ENCODE measurements around the gene LGALS9. TPM values are rescaled to one million over a fixed set of nuclear protein-coding genes. Genes with fewer than 3 reads are reported as not detected.
"Not testable (repeated sequence)": the region's sequence is repeated elsewhere in the genome, so short reads cannot be mapped to it uniquely, and the experiment has no call there.

LGALS9 gene
- total and polyA plus RNA-seq, 2 donors (not counting 1 experiment from before 2014, with no cell fraction given), result 65.9 to 197 TPM

- peaks cover 6% of the 10 kb centered on the region for H3K4me1 Mint-ChIP-seq
- H2AFZ ChIP-seq (ENCODE audit: insufficient read depth, low read depth, low read length, poor library complexity, severe bottlenecking), result peak overlapping the region; percentile 61
These were observed 23.9 kb downstream of the LGALS9 start for GRCh38 chr17:27654654-27655524.

GRCh38 chr17:27655525-27656111, 24.6 kb downstream of the LGALS9 start:
- H3K79me2 ChIP-seq (ENCODE audit: control insufficient read depth, insufficient read depth, low read length); H3K4me3 ChIP-seq (ENCODE audit: control extremely low read depth in 1 of 5, extremely low read depth in 1 of 5, insufficient read depth in 1 of 5, low read depth in 2 of 5, low read length in 4 of 5); H3K9me3 Mint-ChIP-seq (ENCODE audit: insufficient read depth); H3K4me2 ChIP-seq (replicated peaks; ENCODE audit: low read depth, low read length, poor library complexity, severe bottlenecking); H3K4me1 Mint-ChIP-seq; H3K9me3 ChIP-seq (ENCODE audit: control extremely low read depth in 1 of 3, control insufficient read depth in 2 of 3, insufficient read depth in 1 of 3, low read length in 2 of 3); H4K20me1 ChIP-seq (ENCODE audit: control insufficient read depth, insufficient read depth, low read length, poor library complexity, severe bottlenecking); H3K27me3 Mint-ChIP-seq; H3K4me1 ChIP-seq (ENCODE audit: control insufficient read depth in 2 of 2, insufficient read depth in 2 of 2, low read length in 2 of 2); H2AFZ ChIP-seq (ENCODE audit: insufficient read depth, low read depth, low read length, poor library complexity, severe bottlenecking); ATAC-seq (ENCODE audit: low read depth); POLR2A ChIA-PET; H3K27ac ChIP-seq (ENCODE audit: low read length in 2 of 2); DNase-seq; H3K27ac Mint-ChIP-seq; H3K4me3 Mint-ChIP-seq; H3K9ac ChIP-seq (ENCODE audit: low read length); H3K36me3 ChIP-seq (replicated peaks in 1 of 2; ENCODE audit: control extremely low read depth in 1 of 2, control insufficient read depth in 1 of 2, extremely low read depth in 1 of 2, insufficient read depth in 2 of 2, low read length in 1 of 2); H3K27me3 ChIP-seq (replicated peaks in 1 of 4; ENCODE audit: control extremely low read depth in 1 of 4, control insufficient read depth in 3 of 4, insufficient read depth in 4 of 4, low read length in 3 of 4): not testable (repeated sequence)
- CTCF ChIA-PET, result interaction anchor here (0.9 to 14.5 kb wide), 10 partner anchors 10 to 225 kb away, joined by 3 to 395 read pairs (median 5); no protein-coding TSS in a partner anchor
- WGBS (ENCODE audit: insufficient coverage), result 92% methylated on average over 13 of the region's 16 CpGs
- intact Hi-C loops (cut with micrococcal nuclease), result loop anchor here (2.0 kb wide), 1 partner anchor 101 kb away; no protein-coding TSS in a partner anchor

More at GRCh38 chr17:27654654-27655524, 23.9 kb downstream of the LGALS9 start:
- ChIA-PET CTCF (interaction anchor here (0.7 to 14.5 kb wide), 20 partner anchors 10 to 448 kb away, joined by 3 to 395 read pairs (median 4); partner anchors contain the start of gene LYRM9), POLR2A (interaction anchor here (0.5 kb wide), 1 partner anchor 55 kb away, joined by 6 read pairs; no protein-coding TSS in a partner anchor)
- H3K79me2 ChIP-seq (ENCODE audit: control insufficient read depth, insufficient read depth, low read length), result no peaks in the 10 kb centered on the region
- no peaks in the 10 kb centered on the region for H3K9me3 Mint-ChIP-seq (ENCODE audit: insufficient read depth)
- H3K4me3 Mint-ChIP-seq, result no peak overlapping the region
- intact Hi-C loops (cut with micrococcal nuclease), result loop anchor here (2.0 to 5.0 kb wide), 3 partner anchors 102 to 303 kb away; partner anchors contain the start of gene KSR1
- no peak for TF ChIP-seq EZH2 (IDR thresholded peaks at IDR 0.05; ENCODE audit: borderline replicate concordance, insufficient read depth, low read depth, low read length, poor library complexity, severe bottlenecking)
- peak; percentile 96 for TF ChIP-seq CTCF (IDR thresholded peaks at IDR 0.05)
- H3K9me3 ChIP-seq (ENCODE audit: control extremely low read depth in 1 of 3, control insufficient read depth in 2 of 3, insufficient read depth in 1 of 3, low read length in 2 of 3), result no peaks in the 10 kb centered on the region
- DNase-seq, result peak; percentile 79
- no peaks in the 10 kb centered on the region for H4K20me1 ChIP-seq (ENCODE audit: control insufficient read depth, insufficient read depth, low read length, poor library complexity, severe bottlenecking)
- H3K27me3 ChIP-seq (replicated peaks in 1 of 4; ENCODE audit: control extremely low read depth in 1 of 4, control insufficient read depth in 3 of 4, insufficient read depth in 4 of 4, low read length in 3 of 4), result no peaks in the 10 kb centered on the region
- H3K4me3 ChIP-seq (ENCODE audit: control extremely low read depth in 1 of 5, extremely low read depth in 1 of 5, insufficient read depth in 1 of 5, low read depth in 2 of 5, low read length in 4 of 5), result no peak overlapping the region
- 38% methylated on average over 26 of the region's 34 CpGs for WGBS (ENCODE audit: insufficient coverage)
- no peaks in the 10 kb centered on the region for H3K27me3 Mint-ChIP-seq
- peak overlapping the region; percentile 40 for H3K4me2 ChIP-seq (replicated peaks; ENCODE audit: low read depth, low read length, poor library complexity, severe bottlenecking)
- no peak overlapping the region for H3K27ac Mint-ChIP-seq
- no peak overlapping the region for H3K27ac ChIP-seq (ENCODE audit: low read length in 2 of 2)
- H3K36me3 ChIP-seq (replicated peaks in 1 of 2; ENCODE audit: control extremely low read depth in 1 of 2, control insufficient read depth in 1 of 2, extremely low read depth in 1 of 2, insufficient read depth in 2 of 2, low read length in 1 of 2), result no peaks in the 10 kb centered on the region
- H3K9ac ChIP-seq (ENCODE audit: low read length), result no peak overlapping the region
- peak; percentile 88 for ATAC-seq (ENCODE audit: low read depth)
- peaks cover 3 to 5% of the 10 kb centered on the region in 2 donors for H3K4me1 ChIP-seq (ENCODE audit: control insufficient read depth in 2 of 2, insufficient read depth in 2 of 2, low read length in 2 of 2)

- POLR2A ChIA-PET; H3K27me3 ChIP-seq (replicated peaks in 1 of 4; ENCODE audit: control extremely low read depth in 1 of 4, control insufficient read depth in 3 of 4, insufficient read depth in 4 of 4, low read length in 3 of 4); ATAC-seq (ENCODE audit: low read depth); H3K27ac Mint-ChIP-seq; H3K9me3 Mint-ChIP-seq (ENCODE audit: insufficient read depth); H3K9me3 ChIP-seq (ENCODE audit: control extremely low read depth in 1 of 3, control insufficient read depth in 2 of 3, insufficient read depth in 1 of 3, low read length in 2 of 3); H3K4me1 Mint-ChIP-seq; H3K4me3 ChIP-seq (ENCODE audit: control extremely low read depth in 1 of 5, extremely low read depth in 1 of 5, insufficient read depth in 1 of 5, low read depth in 2 of 5, low read length in 4 of 5); H3K9ac ChIP-seq (ENCODE audit: low read length); DNase-seq; H2AFZ ChIP-seq (ENCODE audit: insufficient read depth, low read depth, low read length, poor library complexity, severe bottlenecking); H3K27ac ChIP-seq (ENCODE audit: low read length in 2 of 2); H3K4me3 Mint-ChIP-seq; H3K4me1 ChIP-seq (ENCODE audit: control insufficient read depth in 2 of 2, insufficient read depth in 2 of 2, low read length in 2 of 2); H4K20me1 ChIP-seq (ENCODE audit: control insufficient read depth, insufficient read depth, low read length, poor library complexity, severe bottlenecking); H3K27me3 Mint-ChIP-seq; H3K36me3 ChIP-seq (replicated peaks in 1 of 2; ENCODE audit: control extremely low read depth in 1 of 2, control insufficient read depth in 1 of 2, extremely low read depth in 1 of 2, insufficient read depth in 2 of 2, low read length in 1 of 2); intact Hi-C loops (cut with micrococcal nuclease); H3K79me2 ChIP-seq (ENCODE audit: control insufficient read depth, insufficient read depth, low read length); H3K4me2 ChIP-seq (replicated peaks; ENCODE audit: low read depth, low read length, poor library complexity, severe bottlenecking): not testable (repeated sequence)
- CTCF ChIA-PET, result interaction anchor here (14.5 kb wide), 1 partner anchor 52 kb away, joined by 395 read pairs; no protein-coding TSS in a partner anchor
- 82% methylated on average over 3 of the region's 8 CpGs for WGBS (ENCODE audit: insufficient coverage)
These were observed 25.6 kb downstream of the LGALS9 start for GRCh38 chr17:27656620-27657019.
